SJCRH30 (cell line): ENCODE data around the gene ADCY10. TPM values are rescaled to one million over a fixed set of nuclear protein-coding genes. Genes with fewer than 3 reads are reported as not detected.

Experiments
- DNase-seq, 2 experiments: peaks; one replicate each; pipeline ENCODE4 v3.0.0-alpha.2; 2015 to 2020
- H3K27ac ChIP-seq: fragments of 250-450 bp; sonication (Bioruptor Pico); 2 replicates; pipeline ENCODE4 v1.5.1; 2020; ENCODE audit warnings: mild to moderate bottlenecking, moderate library complexity
- H3K27me3 ChIP-seq: fragments of 250-450 bp; sonication (Bioruptor Pico); 2 replicates; pipeline ENCODE4 v1.5.1; 2020; ENCODE audit warnings: mild to moderate bottlenecking, moderate library complexity
- H3K36me3 ChIP-seq: fragments of 250-450 bp; sonication (Bioruptor Pico); 2 replicates; pipeline ENCODE4 v1.5.1; 2020; ENCODE audit warnings: mild to moderate bottlenecking, moderate library complexity
- H3K4me1 ChIP-seq: fragments of 250-450 bp; sonication (Bioruptor Pico); 2 replicates; pipeline ENCODE4 v1.5.1; 2020; ENCODE audit warnings: mild to moderate bottlenecking, moderate library complexity
- H3K4me3 ChIP-seq: fragments of 250-450 bp; sonication (Bioruptor Pico); 2 replicates; pipeline ENCODE4 v1.5.1; 2020; ENCODE audit warnings: mild to moderate bottlenecking, moderate library complexity
- H3K9me3 ChIP-seq: fragments of 250-450 bp; sonication (Bioruptor Pico); replicated peaks from 2 replicates; pipeline ENCODE4 v1.5.1; 2020; ENCODE audit warnings: mild to moderate bottlenecking, moderate library complexity
- total RNA-seq: library from RNA; depleted of rRNA; stranded (reverse); fragments of >200 nt; shearing (Covaris generic); gene quantifications from 2 replicates; pipeline ENCODE4 v1.2.3, GENCODE V29; 2014

Gene ADCY10
- total RNA-seq, 1 experiment from 2014 or later = 0.38 TPM

DNA sequence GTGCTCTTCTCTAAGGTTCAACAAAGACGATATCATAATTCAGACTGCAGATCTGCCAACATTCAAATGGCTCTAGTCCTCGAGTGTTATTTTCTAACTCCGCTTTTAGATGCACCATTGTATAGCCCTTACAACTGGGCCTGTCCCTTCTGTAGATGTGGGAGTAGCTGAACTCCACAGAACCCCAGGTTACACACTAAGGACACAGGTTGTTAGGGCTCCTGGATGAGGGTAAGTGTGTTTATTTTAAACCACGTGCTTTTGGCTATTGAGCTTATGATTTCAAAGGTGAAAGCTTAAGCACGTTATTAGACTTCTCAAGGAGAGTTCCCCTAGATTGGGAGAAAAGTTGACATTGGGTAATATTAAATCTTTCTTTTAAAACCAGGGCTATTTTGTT lies 127.4 kb downstream of the ADCY10 start:
- Histone ChIP-seq H3K36me3 (no peaks in the 10 kb centered on the region), H3K4me1 (no peaks in the 10 kb centered on the region), H3K4me3 (no peak overlapping the region), H3K27me3 (no peaks in the 10 kb centered on the region), H3K27ac (no peak overlapping the region), H3K9me3 (no peaks in the 10 kb centered on the region)
- no peak for DNase-seq

DNA sequence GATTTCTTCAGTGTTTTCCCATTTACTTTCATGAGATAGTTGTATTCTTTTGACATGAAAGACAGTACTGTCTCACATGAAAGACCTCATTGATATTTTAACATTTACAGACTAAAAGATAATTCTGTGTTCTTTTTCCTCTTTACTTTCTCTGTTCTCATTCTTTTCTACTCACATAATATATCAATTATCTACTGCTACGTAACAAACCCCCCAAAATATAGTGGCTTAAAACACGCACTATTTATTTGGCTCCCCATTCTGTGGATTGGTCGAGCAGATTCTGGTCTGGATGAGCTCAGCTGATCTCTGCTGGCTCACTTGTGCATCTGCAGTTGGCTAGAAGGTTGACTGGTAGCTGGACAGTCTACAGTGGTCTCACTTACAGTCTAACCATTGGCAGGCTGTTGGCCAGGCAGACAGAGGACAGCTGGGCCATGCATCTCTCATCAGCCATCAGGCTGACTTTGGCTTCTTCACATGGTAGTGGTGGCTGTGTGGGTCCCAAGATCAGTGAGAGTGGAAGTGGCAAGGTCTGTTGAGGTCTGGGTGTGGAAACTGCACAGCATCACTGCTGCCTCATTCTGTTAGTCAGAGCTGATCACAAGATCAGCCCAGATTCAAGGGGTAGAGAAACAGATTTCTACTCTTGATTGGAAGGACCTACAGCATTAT lies 128.9 kb downstream of the ADCY10 start:
- H3K27me3 ChIP-seq = no peaks in the 10 kb centered on the region
- no peaks in the 10 kb centered on the region for H3K9me3 ChIP-seq
- H3K27ac ChIP-seq = no peak overlapping the region
- DNase-seq = no peak
- peaks cover 4% of the 10 kb centered on the region; the same call in 1 of the 2 replicates for H3K36me3 ChIP-seq
- H3K4me1 ChIP-seq = no peaks in the 10 kb centered on the region
- no peak overlapping the region for H3K4me3 ChIP-seq

DNA sequence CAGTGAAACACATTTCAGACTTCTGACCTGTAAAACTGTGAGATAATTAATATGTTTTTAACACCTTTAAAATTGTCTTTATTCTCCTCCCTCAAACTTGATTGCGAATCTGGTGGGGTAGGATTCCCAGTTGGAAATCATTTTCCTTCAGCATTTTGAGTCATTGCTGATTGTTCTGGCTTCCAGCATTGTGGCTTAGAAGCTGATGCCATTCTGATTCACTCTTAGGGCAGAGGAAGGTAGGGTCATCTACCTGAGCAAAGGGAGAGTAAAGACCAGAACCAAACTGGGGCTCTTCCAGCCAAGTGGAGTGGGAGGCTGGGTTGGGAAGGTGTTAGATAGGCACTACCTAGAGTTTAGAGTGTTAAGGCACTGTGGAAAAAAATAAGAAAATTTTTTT lies 131.0 kb downstream of the ADCY10 start:
- H3K27ac ChIP-seq = no peak overlapping the region
- no peaks in the 10 kb centered on the region for H3K27me3 ChIP-seq
- no peak for DNase-seq
- no peaks in the 10 kb centered on the region for H3K4me1 ChIP-seq
- H3K36me3 ChIP-seq = peaks cover 4% of the 10 kb centered on the region
- no peaks in the 10 kb centered on the region for H3K9me3 ChIP-seq
- no peak overlapping the region for H3K4me3 ChIP-seq

DNA sequence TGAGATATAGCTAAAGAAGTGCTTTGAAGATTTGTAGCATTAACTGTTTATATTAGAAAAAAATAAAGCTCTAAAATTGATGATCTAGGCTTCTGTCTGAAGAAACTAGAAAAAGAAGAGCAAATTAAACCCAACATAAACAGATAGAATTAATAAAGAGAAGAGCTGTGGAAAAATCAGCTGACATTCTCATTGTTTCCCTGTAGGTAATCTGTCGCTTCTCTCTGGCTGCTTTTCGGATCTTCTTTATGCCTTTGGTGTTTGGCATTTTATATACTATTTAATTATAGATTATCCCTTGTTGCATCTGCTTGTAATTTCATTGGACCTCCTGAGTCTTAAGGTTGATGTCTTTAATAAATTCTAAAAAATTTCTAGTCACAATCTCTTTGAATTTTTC lies 132.4 kb downstream of the ADCY10 start:
- H3K9me3 ChIP-seq = no peaks in the 10 kb centered on the region
- no peaks in the 10 kb centered on the region for H3K27me3 ChIP-seq
- no peak overlapping the region for H3K27ac ChIP-seq
- H3K4me3 ChIP-seq = no peak overlapping the region
- peaks cover 11% of the 10 kb centered on the region for H3K36me3 ChIP-seq
- DNase-seq = no peak
- H3K4me1 ChIP-seq = no peaks in the 10 kb centered on the region

DNA sequence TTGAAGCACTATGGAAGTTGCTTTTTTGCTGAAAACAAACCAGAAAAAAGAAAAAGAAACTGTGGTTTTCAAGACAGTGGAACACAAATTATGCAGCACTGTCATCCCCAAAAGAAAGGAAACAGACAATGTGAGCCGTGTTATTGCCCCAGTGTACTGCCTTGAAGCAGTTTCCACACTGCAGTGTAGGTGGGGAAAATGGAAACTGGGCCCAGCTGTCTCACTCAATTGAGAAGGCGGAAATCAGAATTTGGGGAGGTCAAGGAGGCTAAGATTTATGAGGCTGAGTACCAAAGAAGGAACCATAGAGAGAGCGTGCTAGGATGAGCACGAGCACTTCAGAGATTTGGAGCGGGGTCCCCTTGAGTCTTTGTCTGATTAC lies 136.7 kb downstream of the ADCY10 start:
- no peaks in the 10 kb centered on the region for H3K4me1 ChIP-seq
- no peaks in the 10 kb centered on the region for H3K9me3 ChIP-seq
- no peak for DNase-seq
- peaks cover 22% of the 10 kb centered on the region for H3K36me3 ChIP-seq
- no peak overlapping the region for H3K4me3 ChIP-seq
- no peak overlapping the region for H3K27ac ChIP-seq
- H3K27me3 ChIP-seq = no peaks in the 10 kb centered on the region

DNA sequence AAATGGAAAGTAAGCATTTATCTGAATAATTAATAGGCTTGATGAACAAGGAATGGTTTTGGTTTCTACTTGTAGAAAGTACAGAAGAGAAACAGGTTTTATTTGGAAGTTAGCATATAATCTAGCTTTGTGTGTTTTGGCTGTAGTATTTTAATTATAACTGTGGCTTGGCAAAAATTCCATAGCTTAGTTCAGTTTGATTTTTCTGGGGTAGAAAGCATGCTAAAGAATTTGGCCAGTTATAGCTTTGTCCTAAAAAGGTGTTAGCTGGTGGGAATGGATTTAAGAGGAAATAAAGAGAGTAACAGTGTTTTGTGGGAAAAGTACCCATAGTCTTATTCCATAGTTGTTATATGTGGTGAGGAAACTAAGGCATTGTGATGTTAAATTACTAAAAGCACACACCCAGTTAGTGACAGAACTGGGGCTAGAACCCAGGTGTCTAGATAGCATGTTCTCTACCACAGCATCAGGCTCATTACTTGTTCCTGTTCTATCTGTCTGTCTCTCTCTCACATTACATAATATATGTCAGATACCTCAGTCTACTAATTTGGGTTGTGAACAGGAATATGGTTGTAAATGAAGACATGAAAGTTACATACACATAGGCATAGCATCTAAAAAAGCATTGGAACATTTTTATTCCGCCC lies 137.2 kb downstream of the ADCY10 start:
- H3K4me3 ChIP-seq = no peak overlapping the region
- H3K27ac ChIP-seq = no peak overlapping the region
- no peaks in the 10 kb centered on the region for H3K27me3 ChIP-seq
- no peaks in the 10 kb centered on the region for H3K9me3 ChIP-seq
- peaks cover 22% of the 10 kb centered on the region for H3K36me3 ChIP-seq
- H3K4me1 ChIP-seq = no peaks in the 10 kb centered on the region
- no peak for DNase-seq

DNA sequence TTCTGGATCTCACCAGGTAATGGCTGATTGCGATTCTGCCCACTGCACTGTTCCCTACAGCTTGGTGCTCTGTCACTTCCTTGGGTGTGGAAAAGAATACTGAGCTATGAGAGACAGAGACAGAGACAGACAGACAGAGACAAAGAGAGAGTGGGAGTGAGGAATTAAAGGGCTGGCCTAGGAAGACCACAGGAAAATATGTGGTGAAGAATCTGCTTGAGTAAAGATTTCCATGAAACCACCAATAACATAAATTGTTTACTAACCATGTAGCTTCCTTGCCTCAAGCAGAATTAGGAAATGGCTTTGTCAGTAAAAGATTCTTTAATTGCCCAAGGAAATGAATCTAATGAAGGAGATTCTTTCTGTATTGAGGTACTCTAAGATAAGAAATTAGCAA lies 137.8 kb downstream of the ADCY10 start:
- no peak for DNase-seq
- Histone ChIP-seq H3K4me3 (no peak overlapping the region), H3K36me3 (peaks cover 22% of the 10 kb centered on the region), H3K4me1 (no peaks in the 10 kb centered on the region), H3K27ac (no peak overlapping the region), H3K27me3 (no peaks in the 10 kb centered on the region), H3K9me3 (no peaks in the 10 kb centered on the region)

DNA sequence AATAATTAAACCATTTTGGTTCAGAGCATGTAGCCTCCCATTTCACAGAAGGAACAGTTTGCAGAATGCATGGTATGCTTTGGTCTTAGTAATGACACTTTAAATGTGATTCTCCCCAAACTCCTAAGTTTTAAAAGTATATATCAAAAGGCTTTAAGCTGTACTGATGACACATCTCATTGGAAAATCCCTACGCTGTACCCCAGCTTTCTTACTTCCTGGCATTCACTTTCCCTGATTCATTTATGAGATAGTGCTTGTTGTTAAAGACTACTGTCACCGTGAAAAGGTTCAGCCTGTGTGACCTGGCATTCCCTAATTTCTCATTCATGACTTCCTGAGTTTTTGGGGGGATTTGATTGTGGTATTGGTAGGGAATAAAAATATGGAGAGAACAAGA lies 138.8 kb downstream of the ADCY10 start:
- H3K4me1 ChIP-seq = no peaks in the 10 kb centered on the region

DNA sequence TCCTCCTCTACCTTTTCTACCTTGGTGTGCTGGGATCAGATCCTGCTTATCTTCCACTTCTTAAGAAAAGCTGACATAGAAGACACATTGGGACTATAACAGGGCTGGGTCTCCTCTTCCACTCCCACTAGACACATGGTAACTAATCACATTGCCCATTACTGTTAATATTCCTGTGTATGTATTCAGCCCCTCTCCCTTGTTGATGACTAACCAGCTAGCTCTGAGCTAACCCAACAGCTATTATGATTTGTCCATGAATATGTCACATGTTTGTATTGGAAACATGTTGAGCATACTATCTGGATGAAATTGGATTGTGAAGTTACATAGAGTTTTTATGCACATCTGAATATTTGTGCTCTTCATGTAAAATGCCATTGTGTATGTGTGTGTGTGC lies 139.2 kb downstream of the ADCY10 start:
- H3K27ac ChIP-seq = no peak overlapping the region
- no peak for DNase-seq
- H3K36me3 ChIP-seq = peaks cover 22% of the 10 kb centered on the region

More for the DNA sequence above, 138.8 kb downstream of the ADCY10 start:
- no peaks in the 10 kb centered on the region for H3K27me3 ChIP-seq
- H3K9me3 ChIP-seq = no peaks in the 10 kb centered on the region
- H3K36me3 ChIP-seq = peaks cover 21% of the 10 kb centered on the region
- DNase-seq = no peak
- no peak overlapping the region for H3K4me3 ChIP-seq
- H3K27ac ChIP-seq = no peak overlapping the region

DNA sequence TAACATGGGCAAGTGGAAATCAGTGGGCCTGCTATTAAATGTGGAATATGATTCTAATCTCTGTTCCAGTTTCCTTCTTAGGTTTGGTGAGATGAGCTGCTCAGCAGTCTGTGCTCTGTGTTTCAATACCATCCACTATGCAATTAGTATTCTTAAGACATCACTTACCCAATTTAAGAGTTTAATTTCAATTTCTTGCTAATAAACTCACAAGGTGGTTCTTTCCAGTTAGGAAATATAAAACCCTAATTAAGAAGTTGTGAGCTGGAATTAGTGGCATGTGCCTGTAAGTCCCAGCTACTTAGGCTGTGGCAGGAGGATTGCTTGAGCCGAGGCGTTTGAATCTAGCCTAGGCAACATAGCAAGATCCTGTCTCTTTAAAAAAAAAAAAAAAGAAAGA lies 140.4 kb downstream of the ADCY10 start:
- DNase-seq = no peak
- Histone ChIP-seq H3K27me3 (no peaks in the 10 kb centered on the region), H3K36me3 (peaks cover 30% of the 10 kb centered on the region), H3K27ac (no peak overlapping the region), H3K4me3 (no peak overlapping the region), H3K9me3 (no peaks in the 10 kb centered on the region), H3K4me1 (no peaks in the 10 kb centered on the region)

More for the DNA sequence above, 139.2 kb downstream of the ADCY10 start:
- no peaks in the 10 kb centered on the region for H3K9me3 ChIP-seq
- no peaks in the 10 kb centered on the region for H3K27me3 ChIP-seq
- no peak overlapping the region for H3K4me3 ChIP-seq
- no peaks in the 10 kb centered on the region for H3K4me1 ChIP-seq

DNA sequence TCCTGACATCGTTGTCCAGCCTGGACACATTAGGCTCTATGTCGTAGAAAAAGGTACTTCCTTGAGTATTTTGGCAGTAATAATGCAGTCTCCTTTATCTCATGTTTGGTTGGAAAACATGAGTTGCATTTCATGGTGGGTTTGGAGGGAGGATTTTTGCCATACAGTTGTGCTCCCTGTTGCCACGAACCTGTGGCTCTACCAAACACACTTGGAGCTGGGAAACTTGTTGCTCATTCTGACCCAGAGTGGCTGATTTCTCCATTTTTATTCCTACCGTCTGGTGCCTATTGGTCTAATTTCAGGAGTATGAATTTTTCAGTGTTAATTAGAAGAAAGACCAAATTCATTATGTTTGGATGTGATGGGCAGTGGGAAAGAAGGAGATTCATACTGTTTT lies 141.5 kb downstream of the ADCY10 start:
- Histone ChIP-seq H3K9me3 (no peaks in the 10 kb centered on the region), H3K4me1 (no peaks in the 10 kb centered on the region), H3K36me3 (peaks cover 31% of the 10 kb centered on the region), H3K27ac (no peak overlapping the region), H3K4me3 (no peak overlapping the region), H3K27me3 (no peaks in the 10 kb centered on the region)
- no peak for DNase-seq

DNA sequence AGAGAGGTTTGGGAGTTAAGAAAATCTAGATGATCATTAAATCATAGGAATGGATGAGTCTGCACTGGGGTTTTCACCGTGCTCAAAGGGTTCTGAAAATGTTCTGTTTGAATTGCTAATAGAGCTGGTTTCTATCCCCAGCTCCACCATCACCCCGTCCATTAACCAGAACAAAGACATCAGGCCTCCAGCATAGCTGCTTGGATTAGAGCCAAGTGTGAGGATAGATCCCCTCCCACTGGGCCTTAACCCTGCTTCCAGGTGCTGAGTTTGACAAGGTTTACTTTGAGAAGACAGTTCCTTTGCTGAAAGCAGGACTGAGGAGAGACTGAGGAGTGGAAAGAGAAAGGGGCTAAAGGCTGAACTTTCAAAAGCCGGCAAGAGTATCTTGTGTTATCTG lies 143.8 kb downstream of the ADCY10 start:
- H3K9me3 ChIP-seq = no peaks in the 10 kb centered on the region
- H3K27ac ChIP-seq = no peak overlapping the region
- no peaks in the 10 kb centered on the region for H3K27me3 ChIP-seq
- H3K4me1 ChIP-seq = no peaks in the 10 kb centered on the region
- DNase-seq = no peak
- no peak overlapping the region for H3K4me3 ChIP-seq
- peaks cover 21% of the 10 kb centered on the region for H3K36me3 ChIP-seq

DNA sequence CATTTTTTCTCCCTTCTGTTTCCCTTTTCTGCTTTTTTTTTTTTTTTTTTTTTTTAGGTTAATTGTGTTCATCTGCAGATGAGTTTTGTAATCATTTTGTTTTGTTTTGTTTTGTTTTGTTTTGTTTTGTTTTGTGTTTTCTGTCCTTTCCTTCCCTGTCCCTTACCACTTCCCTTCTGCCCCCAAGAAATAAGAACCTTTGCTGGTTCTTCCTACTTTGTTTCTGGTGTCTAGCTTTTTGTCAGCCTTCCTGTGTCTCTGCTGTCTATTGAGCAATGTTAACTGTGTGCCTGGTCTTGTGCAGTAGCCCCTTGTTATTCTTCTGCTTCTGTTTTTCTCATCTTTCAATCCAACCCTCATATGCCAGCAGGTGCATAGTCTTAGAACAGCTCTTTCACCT lies 146.2 kb downstream of the ADCY10 start:
- no peak overlapping the region for H3K4me3 ChIP-seq
- peaks cover 14% of the 10 kb centered on the region for H3K36me3 ChIP-seq
- no peak overlapping the region for H3K27ac ChIP-seq
- no peaks in the 10 kb centered on the region for H3K4me1 ChIP-seq
- H3K27me3 ChIP-seq = no peaks in the 10 kb centered on the region
- DNase-seq = no peak
- no peaks in the 10 kb centered on the region for H3K9me3 ChIP-seq

DNA sequence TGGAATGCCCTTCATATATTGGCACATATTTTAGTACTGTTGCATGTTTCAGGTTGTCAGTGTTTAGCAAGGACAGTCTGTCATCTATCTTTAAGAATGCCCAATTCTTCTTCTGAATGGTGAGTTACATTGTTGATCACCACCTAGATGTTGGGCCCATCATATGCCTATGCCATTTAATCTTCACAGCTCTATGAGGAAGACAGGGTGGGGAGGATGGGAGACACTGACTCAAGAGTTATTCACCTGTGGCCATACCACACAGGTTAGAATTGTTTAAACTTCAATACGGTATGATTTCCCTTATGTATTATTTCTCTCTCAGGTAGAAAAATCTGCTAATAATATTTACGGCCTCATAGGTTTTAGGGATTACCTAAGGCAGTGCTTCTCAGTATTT lies 147.4 kb downstream of the ADCY10 start:
- Histone ChIP-seq H3K36me3 (peaks cover 14% of the 10 kb centered on the region), H3K4me3 (no peak overlapping the region), H3K4me1 (no peaks in the 10 kb centered on the region), H3K27ac (no peak overlapping the region), H3K9me3 (no peaks in the 10 kb centered on the region), H3K27me3 (no peaks in the 10 kb centered on the region)
- DNase-seq = no peak

DNA sequence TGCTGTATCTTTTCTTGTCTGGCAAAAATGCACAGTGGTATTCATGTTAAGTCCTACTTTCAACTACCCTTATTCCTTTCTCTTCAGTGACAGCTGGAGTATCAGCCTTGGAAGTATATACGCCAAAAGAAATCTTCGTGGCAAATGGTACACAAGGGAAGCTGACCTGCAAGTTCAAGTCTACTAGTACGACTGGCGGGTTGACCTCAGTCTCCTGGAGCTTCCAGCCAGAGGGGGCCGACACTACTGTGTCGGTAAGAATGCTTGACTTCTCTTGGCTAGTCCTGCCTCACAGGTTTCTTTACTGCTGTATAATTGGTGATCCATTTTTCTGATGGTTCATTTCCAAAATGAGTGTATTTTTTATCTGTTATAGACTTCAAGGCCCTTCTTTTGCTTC lies 148.4 kb downstream of the ADCY10 start:
- Histone ChIP-seq H3K27ac (no peak overlapping the region), H3K9me3 (no peaks in the 10 kb centered on the region)

More for the DNA sequence above, 148.4 kb downstream of the ADCY10 start:
- DNase-seq = no peak
- Histone ChIP-seq H3K27me3 (no peaks in the 10 kb centered on the region), H3K4me3 (no peak overlapping the region), H3K4me1 (no peaks in the 10 kb centered on the region), H3K36me3 (peaks cover 14% of the 10 kb centered on the region)
